Adrenal gland (tissue), 12 donors: Measurements from ENCODE around the gene TSPAN18. TPM values are rescaled to one million over a fixed set of nuclear protein-coding genes. Genes with fewer than 3 reads are reported as not detected.

ENCODE experiments used
- DNase-seq, 7 donors: peaks; one replicate each; pipeline ENCODE4 v3.0.0-alpha.2; 2019 to 2020
- H3K27ac ChIP-seq, 5 donors: fragments of 200-600 bp; sonication (generic) in 4 of 5; 1 replicate in 3 of 5; 2 replicates in 2 of 5; pipeline versions ENCODE4 v1.5.1 to v1.8.0; 2016 to 2020; ENCODE audit warnings: mild to moderate bottlenecking in 1 of 5
- H3K27me3 ChIP-seq: fragments of 200-600 bp; 2 replicates; pipeline ENCODE4 v1.8.0; 2021
- H3K36me3 ChIP-seq, 2 donors: fragments of 200-600 bp; replicated peaks in 1 of 2; 1 replicate in 1 of 2; 2 replicates in 1 of 2; pipeline versions ENCODE4 v1.5.1 to v1.8.0; 2018 to 2022
- H3K4me1 ChIP-seq, 2 donors: fragments of 200-600 bp; replicated peaks in 1 of 2; 1 replicate in 1 of 2; 2 replicates in 1 of 2; pipeline versions ENCODE4 v1.5.1 to v1.8.0; 2018 to 2021
- H3K4me3 ChIP-seq, 4 donors: fragments of 200-600 bp; sonication (generic) in 3 of 4; one replicate each; pipeline ENCODE4 v1.5.1; 2016 to 2018
- H3K9me3 ChIP-seq, 3 donors: fragments of 200-600 bp; sonication (generic) in 1 of 3; replicated peaks in 1 of 3; 1 replicate in 2 of 3; 2 replicates in 1 of 3; pipeline versions ENCODE4 v1.5.1 to v1.8.0; 2016 to 2021
- CTCF ChIP-seq, 6 experiments: fragments of 450-650 bp in 4 of 6; fragments of 200-600 bp in 2 of 6; sonication (generic) in 1 of 6; IDR thresholded peaks; 1 replicate in 5 of 6; 2 replicates in 1 of 6; pipeline versions ENCODE4 v1.5.1 to v1.8.0; 2016 to 2021; ENCODE audit warnings: antibody characterized with exemption in 6 of 6, mild to moderate bottlenecking in 2 of 6, moderate library complexity in 1 of 6
- POLR2A ChIP-seq, 2 donors: fragments of 450-650 bp; IDR thresholded peaks; one replicate each; pipeline ENCODE4 v1.6.1; 2017; ENCODE audit warnings: antibody characterized with exemption in 2 of 2, mild to moderate bottlenecking in 2 of 2, moderate library complexity in 1 of 2
- WGBS, 4 donors: extraction: QIAGEN DNeasy Blood & Tissue Kit in 2 of 4; methylation state at CpG; one replicate each; pipeline versions ENCODE4 v1.1.5 to v1.1.7; 2013 to 2017; 5-methylcytosine and 5-hydroxymethylcytosine counted together
- intact Hi-C, 2 donors: fragments of 100-400 bp; cut with DNase I; formaldehyde crosslinking; loops; one replicate each; pipeline versions ENCODE4 v1.14.1 to v1.15.0; 2022 to 2023
- polyA plus RNA-seq, 3 donors: library from polyadenylated mRNA; stranded (reverse); fragments of 200-250 nt in 2 of 3; fragments of 350-450 nt in 1 of 3; fragmentation: Illumina TruSeq in 1 of 3; extraction: RNeasy Lipid Tissue Mini Kit (QIAGEN cat#74804) in 1 of 3; gene quantifications; one replicate each; pipeline ENCODE4 v1.2.3, GENCODE V29; 2013 to 2014
- total RNA-seq, 9 donors: library from RNA; depleted of rRNA in 4 of 9; stranded (reverse); fragments of >200 nt in 4 of 9; fragments of 120-200 nt in 1 of 9; fragmentation: NEBNext Ultra II Directional in 1 of 9; extraction: Animal tissue kit (Norgen Biotek cat#: 25700) in 1 of 9; gene quantifications; one replicate each; pipeline versions ENCODE4 v1.1.0 to v1.2.4, GENCODE V29; 2013 to 2023
- donor health status: healthy with polysubstance abuse.
- donor health status: Bipolar disorder and iron deficiency.
- donor health status: DM: yes; HTN: yes; CAD: no.
- donor health status: DM: no; HTN: no; CAD: no.
- donor health status: DM: no; HTN: no; CAD: no.
- donor health status: DM: yes; HTN: yes; CAD: no.

Gene TSPAN18
- total and polyA plus RNA-seq, 12 donors, result 24.5 to 168 (median 58.4) TPM

- H3K9me3 ChIP-seq, result peaks cover 0 to 7% (median 0%) of the 10 kb centered on the region in 3 donors
- DNase-seq, result peak; percentile 63 to 91 (median 87)
- WGBS, 4 donors, result 2 to 18% (median 12%) methylated on average over 7 to 8 of the region's 8 CpGs
- no peaks in the 10 kb centered on the region for H3K36me3 ChIP-seq
- TF ChIP-seq POLR2A (IDR thresholded peaks at IDR 0.05) (peak in 1 of 2 donors; percentile 20), CTCF (IDR thresholded peaks at IDR 0.05) (no peak)
- peak overlapping the region; percentile 62 to 92 (median 83) for H3K27ac ChIP-seq
- intact Hi-C loops, result no loop called here
- H3K4me3 ChIP-seq, result no peak overlapping the region
- no peaks in the 10 kb centered on the region for H3K27me3 ChIP-seq
- peaks cover 15 to 49% of the 10 kb centered on the region in 2 donors for H3K4me1 ChIP-seq
Measured at GRCh38 chr11:44766112-44766971, 39.6 kb downstream of the TSPAN18 start.

- H3K36me3 ChIP-seq, result no peaks in the 10 kb centered on the region
- peaks cover 0 to 7% (median 0%) of the 10 kb centered on the region in 3 donors for H3K9me3 ChIP-seq
- H3K27me3 ChIP-seq, result no peaks in the 10 kb centered on the region
- H3K27ac ChIP-seq, result peak overlapping the region in 4 of 5 donors; percentile 62 to 92 (median 86)
- intact Hi-C loops, result no loop called here
- TF ChIP-seq POLR2A (IDR thresholded peaks at IDR 0.05) (no peak), CTCF (IDR thresholded peaks at IDR 0.05) (no peak)
- peak in 2 of 7 donors; percentile 7 to 64 for DNase-seq
- no peak overlapping the region for H3K4me3 ChIP-seq
- H3K4me1 ChIP-seq, result peaks cover 13 to 43% of the 10 kb centered on the region in 2 donors
Measured at GRCh38 chr11:44766972-44767278, 40.2 kb downstream of the TSPAN18 start.

- no peaks in the 10 kb centered on the region for H3K36me3 ChIP-seq
- no peak overlapping the region for H3K4me3 ChIP-seq
- peaks cover 0 to 7% (median 0%) of the 10 kb centered on the region in 3 donors for H3K9me3 ChIP-seq
- peak in 3 of 7 donors; percentile 8 to 41 (median 17) for DNase-seq
- H3K27ac ChIP-seq, result peak overlapping the region in 4 of 5 donors; percentile 62 to 92 (median 86)
- intact Hi-C loops, result no loop called here
- H3K4me1 ChIP-seq, result peaks cover 13 to 41% of the 10 kb centered on the region in 2 donors
- TF ChIP-seq CTCF (IDR thresholded peaks at IDR 0.05) (no peak), POLR2A (IDR thresholded peaks at IDR 0.05) (no peak)
- no peaks in the 10 kb centered on the region for H3K27me3 ChIP-seq
- 30 to 58% (median 44%) methylated on average over 1 of the region's 1 CpG for WGBS, 4 donors
Measured at GRCh38 chr11:44767421-44767820, 40.7 kb downstream of the TSPAN18 start.

- H3K36me3 ChIP-seq, result no peaks in the 10 kb centered on the region
- no peak overlapping the region for H3K4me3 ChIP-seq
- intact Hi-C loops, result loop anchor here in 1 of 2 donors (5.0 to 10.0 kb wide), 2 partner anchors 43 to 146 kb away; partner anchors contain the start of gene TSPAN18
- TF ChIP-seq CTCF (IDR thresholded peaks at IDR 0.05), result no peak
- TF ChIP-seq POLR2A (IDR thresholded peaks at IDR 0.05), result no peak
- no peak overlapping the region for H3K27ac ChIP-seq
- no peaks in the 10 kb centered on the region for H3K27me3 ChIP-seq
- 85 to 100% (median 94%) methylated on average over 1 of the region's 1 CpG for WGBS, 4 donors
- peak in 3 of 7 donors; percentile 4 to 36 (median 7) for DNase-seq
- H3K4me1 ChIP-seq, result peaks cover 13 to 39% of the 10 kb centered on the region in 2 donors
- H3K9me3 ChIP-seq, result peaks cover 0 to 7% (median 0%) of the 10 kb centered on the region in 3 donors
Measured at GRCh38 chr11:44770401-44770800, 43.6 kb downstream of the TSPAN18 start.
